Bronchial epithelial cell (primary cell): ENCODE measurements around the gene SGPL1. TPM values are rescaled to one million over a fixed set of nuclear protein-coding genes. Genes with fewer than 3 reads are reported as not detected.
A peak's percentile ranks its signal among the peaks of the same experiment; 100 is the strongest.

ENCODE experiments used
- DNase-seq: peaks from one replicate; pipeline ENCODE4 v3.0.0-alpha.2; 2010; ENCODE audit warnings: low read depth
- FAIRE-seq: peaks from 2 replicates; lab custom pipeline; 2011; peaks lifted over from hg19 to GRCh38; lab: Jason Lieb, UNC
- H3K27me3 ChIP-seq: 2 replicates; pipeline ENCODE4 v1.5.1; 2011; ENCODE audit warnings: low read length; ENCODE audit not compliant: control insufficient read depth, insufficient read depth
- H3K36me3 ChIP-seq: 2 replicates; pipeline ENCODE4 v1.5.1; 2011; ENCODE audit warnings: low read length; ENCODE audit not compliant: control insufficient read depth, insufficient read depth
- H3K4me3 ChIP-seq: 2 replicates; pipeline ENCODE4 v1.5.1; 2011; ENCODE audit warnings: mild to moderate bottlenecking, low read depth, low read length, control low read depth
- total RNA-seq: library from RNA; depleted of rRNA; stranded (reverse); fragments of >200 nt; gene quantifications from 2 replicates; pipeline ENCODE4 v1.2.1, GENCODE V29; 2014
- TF ChIP-seq, protein P1 (sequence below): IDR thresholded peaks from 2 replicates; pipeline ENCODE4 v1.5.1; 2011; ENCODE audit warnings: mild to moderate bottlenecking, moderate library complexity, low read length, control low read depth, inconsistent platforms; ENCODE audit not compliant: insufficient read depth, severe bottlenecking

Gene SGPL1
- total RNA-seq, 1 donor from 2014 or later, result 82.9 TPM

DNA sequence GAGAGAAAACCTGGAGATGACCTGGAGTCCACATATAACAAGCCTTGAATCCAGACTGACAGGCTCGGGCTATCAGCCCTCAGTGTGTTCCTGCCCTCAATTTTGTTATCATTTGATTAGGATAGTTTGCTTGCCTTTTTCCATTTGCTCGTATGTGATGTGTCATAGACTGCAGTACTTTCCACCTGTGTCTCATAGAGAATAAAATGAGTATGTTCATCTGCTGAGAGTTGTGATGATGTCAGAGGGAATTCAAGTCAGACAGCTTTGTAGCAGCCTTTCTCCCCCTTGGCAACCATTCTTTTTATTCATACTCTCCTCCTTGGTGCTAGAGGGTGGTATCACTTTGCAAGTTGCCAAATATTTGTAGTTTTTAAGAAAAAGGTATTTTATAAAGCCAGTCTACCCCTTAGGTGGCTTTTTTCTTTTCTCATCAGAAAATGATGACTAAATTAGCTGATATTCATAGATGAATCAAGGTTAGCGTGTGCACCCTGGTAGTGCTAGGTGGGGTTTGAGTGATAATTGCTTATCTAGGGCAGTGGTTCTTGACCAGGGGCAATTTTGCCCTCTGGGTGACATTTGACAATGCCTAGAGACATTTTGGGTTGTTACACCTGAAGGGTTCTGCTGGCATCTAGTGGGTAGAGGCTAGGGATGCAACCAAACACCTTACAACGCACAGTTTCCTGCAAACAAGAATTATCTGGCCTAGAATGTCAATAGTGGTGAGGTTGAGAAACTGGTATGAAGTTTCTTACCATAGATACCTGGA, 5.4 kb downstream of the SGPL1 start:
- no peak overlapping the region for H3K4me3 ChIP-seq
- TF ChIP-seq, protein P1, sequence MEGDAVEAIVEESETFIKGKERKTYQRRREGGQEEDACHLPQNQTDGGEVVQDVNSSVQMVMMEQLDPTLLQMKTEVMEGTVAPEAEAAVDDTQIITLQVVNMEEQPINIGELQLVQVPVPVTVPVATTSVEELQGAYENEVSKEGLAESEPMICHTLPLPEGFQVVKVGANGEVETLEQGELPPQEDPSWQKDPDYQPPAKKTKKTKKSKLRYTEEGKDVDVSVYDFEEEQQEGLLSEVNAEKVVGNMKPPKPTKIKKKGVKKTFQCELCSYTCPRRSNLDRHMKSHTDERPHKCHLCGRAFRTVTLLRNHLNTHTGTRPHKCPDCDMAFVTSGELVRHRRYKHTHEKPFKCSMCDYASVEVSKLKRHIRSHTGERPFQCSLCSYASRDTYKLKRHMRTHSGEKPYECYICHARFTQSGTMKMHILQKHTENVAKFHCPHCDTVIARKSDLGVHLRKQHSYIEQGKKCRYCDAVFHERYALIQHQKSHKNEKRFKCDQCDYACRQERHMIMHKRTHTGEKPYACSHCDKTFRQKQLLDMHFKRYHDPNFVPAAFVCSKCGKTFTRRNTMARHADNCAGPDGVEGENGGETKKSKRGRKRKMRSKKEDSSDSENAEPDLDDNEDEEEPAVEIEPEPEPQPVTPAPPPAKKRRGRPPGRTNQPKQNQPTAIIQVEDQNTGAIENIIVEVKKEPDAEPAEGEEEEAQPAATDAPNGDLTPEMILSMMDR, result peak; percentile 11
- DNase-seq (peak; percentile 51), FAIRE-seq (no peak)
- peaks cover 15% of the 10 kb centered on the region for H3K36me3 ChIP-seq
- no peaks in the 10 kb centered on the region for H3K27me3 ChIP-seq

DNA sequence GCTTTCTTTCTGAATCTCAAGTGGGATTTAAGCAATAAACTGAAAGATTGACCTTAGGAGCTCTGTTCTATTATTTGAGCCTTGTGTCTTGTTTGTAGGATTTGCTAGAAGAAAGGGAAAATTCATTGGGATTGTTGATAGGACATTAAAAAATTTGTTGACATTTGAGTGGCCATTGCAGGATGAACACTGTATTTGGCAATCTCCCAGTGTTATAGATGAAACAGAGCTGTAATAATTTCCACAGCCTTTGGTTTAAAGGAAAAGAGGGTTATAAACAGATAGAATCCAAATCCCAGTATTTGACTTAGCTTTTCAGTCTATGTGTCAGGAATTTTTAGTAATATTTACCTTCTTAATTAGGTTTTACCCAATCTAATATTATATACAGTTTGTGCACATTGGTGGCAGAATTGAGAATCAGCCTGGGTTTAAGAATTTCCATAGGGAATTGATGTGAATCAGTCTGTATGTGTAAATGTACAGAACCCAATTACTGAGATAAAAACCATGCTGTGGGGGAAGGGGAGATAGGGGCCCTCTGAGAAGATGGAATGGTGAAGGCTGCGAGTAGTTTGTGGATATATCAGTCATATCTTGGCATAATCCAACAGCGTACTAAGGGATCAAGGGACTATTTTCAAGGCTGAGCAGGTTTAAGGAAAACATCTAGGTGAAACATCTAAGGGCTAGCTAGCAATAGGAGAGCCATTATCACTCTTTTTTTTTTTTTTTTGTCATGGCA, 6.5 kb downstream of the SGPL1 start:
- FAIRE-seq, result no peak
- TF ChIP-seq, protein P1, result no peak
- peaks cover 15% of the 10 kb centered on the region for H3K36me3 ChIP-seq
- no peak overlapping the region for H3K4me3 ChIP-seq
- no peaks in the 10 kb centered on the region for H3K27me3 ChIP-seq
- no peak for DNase-seq

DNA sequence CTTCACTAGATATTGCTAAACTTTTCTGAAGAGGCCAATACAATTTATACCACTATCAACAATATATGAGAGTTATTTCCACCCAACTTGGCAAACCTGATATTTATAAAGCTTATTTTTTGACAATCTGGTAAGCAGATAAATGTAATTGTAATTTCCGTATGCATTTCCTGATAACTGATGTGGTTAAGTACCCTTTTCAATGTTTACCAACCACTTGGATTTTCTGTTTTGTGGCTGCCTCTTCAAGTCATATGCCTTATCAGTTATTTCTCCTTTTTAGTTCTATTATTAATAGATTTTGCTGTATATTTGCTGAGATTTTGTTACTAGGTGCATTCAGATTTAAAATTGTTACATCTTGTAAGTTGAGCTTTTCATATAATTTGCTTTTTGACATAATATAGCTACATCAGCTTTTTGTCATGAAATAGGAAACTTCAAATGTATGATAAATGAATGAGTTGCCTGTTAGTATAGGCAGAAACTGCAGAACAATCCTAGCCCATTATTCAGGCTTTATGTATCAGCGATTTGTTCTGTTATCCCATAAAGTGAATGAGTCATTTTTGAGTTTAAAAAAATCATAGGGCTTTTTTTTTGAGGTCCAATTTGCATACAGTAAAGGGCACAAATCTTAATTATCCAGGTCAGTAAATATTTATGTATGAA, 11.5 kb downstream of the SGPL1 start:
- TF ChIP-seq, protein P1, result no peak
- Histone ChIP-seq H3K27me3 (no peaks in the 10 kb centered on the region), H3K4me3 (no peak overlapping the region), H3K36me3 (peaks cover 3% of the 10 kb centered on the region)
- DNase-seq, result peak; percentile 76
- no peak for FAIRE-seq

DNA sequence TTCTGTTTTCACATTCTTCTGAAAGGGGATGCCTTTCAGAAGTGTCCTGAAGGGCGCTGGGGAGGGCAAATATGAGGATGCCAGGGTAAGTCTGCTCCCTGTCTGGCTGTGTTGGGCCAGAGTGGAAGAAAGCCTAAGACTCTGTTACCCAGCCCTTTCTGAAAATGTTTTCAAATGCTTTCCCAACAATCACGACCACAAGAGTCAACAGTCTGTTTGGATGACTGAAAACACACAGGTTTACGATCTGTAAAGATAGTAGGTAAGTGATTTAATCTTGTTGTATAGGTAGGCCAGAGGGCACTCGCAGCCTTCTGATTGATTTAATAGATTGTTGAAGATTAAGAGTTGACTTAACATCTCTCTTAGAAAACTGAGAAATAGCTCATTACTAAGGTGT, 13.2 kb downstream of the SGPL1 start:
- no peak for DNase-seq
- Histone ChIP-seq H3K4me3 (no peak overlapping the region), H3K36me3 (peaks cover 3% of the 10 kb centered on the region), H3K27me3 (no peaks in the 10 kb centered on the region)
- TF ChIP-seq, protein P1, result no peak
- no peak for FAIRE-seq

DNA sequence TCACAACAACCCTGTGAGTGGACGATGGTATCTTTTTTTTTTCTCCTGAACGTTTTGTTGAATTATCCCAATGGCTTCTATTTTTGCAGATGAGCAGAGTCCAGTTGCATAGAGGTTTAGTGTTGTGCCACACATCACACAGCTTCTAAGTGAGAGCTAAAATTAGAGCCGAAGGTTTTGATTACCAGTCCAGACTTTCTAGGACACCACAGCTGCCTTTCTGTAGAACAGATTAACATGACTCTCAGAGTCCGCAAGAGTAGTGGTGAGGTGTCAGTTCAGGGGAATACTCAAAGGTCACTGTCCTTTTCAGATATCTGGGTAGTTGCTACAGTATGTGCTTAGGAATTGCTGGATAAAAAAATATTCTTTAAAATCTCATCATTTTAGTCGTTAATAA, 13.8 kb downstream of the SGPL1 start:
- FAIRE-seq (no peak), DNase-seq (no peak)
- H3K4me3 ChIP-seq, result no peak overlapping the region
- TF ChIP-seq, protein P1, result no peak
- H3K27me3 ChIP-seq, result no peaks in the 10 kb centered on the region
- peaks cover 1% of the 10 kb centered on the region for H3K36me3 ChIP-seq
